Epithelial cell of proximal tubule (primary cell): ENCODE measurements around the gene B4GALT3. TPM values are rescaled to one million over a fixed set of nuclear protein-coding genes. Genes with fewer than 3 reads are reported as not detected.

Source experiments
- DNase-seq: peaks from one replicate; pipeline ENCODE4 v3.0.0-alpha.2; 2011; ENCODE audit warnings: low read depth
- H3K4me3 ChIP-seq: 2 replicates; pipeline ENCODE4 v1.5.1; 2011; ENCODE audit warnings: low read depth, mild to moderate bottlenecking, low read length
- total RNA-seq: library from RNA; depleted of rRNA; stranded (reverse); fragments of >200 nt; gene quantifications from 2 replicates; pipeline ENCODE4 v1.2.3, GENCODE V29; 2015
- TF ChIP-seq, protein P1 (sequence below): conservative IDR thresholded peaks from 2 replicates; pipeline ENCODE4 v1.5.1; 2012; ENCODE audit warnings: low read depth, mild to moderate bottlenecking, low read length

B4GALT3 gene
- total RNA-seq, 1 donor from 2014 or later = 46.2 TPM

- H3K4me3 ChIP-seq = peak within 1 kb of the TSS; percentile 95
- DNase-seq = peak; percentile 84
- TF ChIP-seq, protein P1, sequence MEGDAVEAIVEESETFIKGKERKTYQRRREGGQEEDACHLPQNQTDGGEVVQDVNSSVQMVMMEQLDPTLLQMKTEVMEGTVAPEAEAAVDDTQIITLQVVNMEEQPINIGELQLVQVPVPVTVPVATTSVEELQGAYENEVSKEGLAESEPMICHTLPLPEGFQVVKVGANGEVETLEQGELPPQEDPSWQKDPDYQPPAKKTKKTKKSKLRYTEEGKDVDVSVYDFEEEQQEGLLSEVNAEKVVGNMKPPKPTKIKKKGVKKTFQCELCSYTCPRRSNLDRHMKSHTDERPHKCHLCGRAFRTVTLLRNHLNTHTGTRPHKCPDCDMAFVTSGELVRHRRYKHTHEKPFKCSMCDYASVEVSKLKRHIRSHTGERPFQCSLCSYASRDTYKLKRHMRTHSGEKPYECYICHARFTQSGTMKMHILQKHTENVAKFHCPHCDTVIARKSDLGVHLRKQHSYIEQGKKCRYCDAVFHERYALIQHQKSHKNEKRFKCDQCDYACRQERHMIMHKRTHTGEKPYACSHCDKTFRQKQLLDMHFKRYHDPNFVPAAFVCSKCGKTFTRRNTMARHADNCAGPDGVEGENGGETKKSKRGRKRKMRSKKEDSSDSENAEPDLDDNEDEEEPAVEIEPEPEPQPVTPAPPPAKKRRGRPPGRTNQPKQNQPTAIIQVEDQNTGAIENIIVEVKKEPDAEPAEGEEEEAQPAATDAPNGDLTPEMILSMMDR = no peak
Measured at GRCh38 chr1:161132410-161133219, 44.7 kb downstream of the B4GALT3 start, which contains the start of gene DEDD. Gene DEDD (minus strand): TSS chr1:161132667. CDS start chr1:161124462, 8,205 bp downstream.

DNA sequence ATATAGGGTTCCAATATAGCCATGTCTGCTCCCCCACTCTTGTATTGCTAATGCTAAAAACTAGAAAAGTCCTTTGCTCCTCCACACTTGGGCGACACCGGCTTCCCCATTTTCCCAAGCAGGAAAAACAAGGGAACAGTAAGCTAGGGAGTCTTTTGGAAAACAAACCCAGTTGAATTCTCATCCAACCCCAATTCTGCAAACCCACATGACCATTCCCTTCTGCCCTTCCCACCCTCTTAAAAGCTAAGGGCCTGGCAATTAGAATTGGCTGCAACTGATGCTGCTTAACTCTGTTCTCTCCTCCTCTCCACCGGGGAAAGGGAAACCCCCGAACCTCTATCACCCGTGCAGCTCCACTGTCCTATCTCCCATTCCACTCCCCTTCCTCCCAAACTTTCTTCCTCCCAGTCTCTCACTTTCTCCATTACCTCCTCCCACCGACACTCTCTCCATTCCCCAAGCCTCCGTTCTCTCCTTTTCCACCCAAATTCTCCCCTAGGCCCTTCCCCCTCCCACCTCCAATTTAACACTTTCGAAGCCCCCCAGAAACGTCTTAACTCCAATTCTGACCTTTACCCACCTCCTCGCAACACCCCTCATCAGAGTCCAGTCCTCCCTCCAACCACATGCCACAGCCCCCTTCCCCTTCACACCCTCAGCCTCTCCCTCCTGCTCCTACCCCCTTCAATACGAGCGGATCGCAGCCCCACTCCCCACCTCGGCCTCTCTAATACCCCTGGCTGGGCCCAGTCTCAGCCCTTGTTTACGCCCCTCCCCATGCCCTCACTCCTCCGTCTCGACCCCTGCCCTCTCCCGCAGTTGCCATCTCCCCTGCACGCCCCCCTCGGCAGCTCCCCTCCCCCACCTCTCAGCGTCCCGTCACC, 45.5 kb downstream of the B4GALT3 start:
- DNase-seq = no peak
- H3K4me3 ChIP-seq = peak overlapping the region; percentile 95
- TF ChIP-seq, protein P1 = no peak

GRCh38 chr1:161130266-161130665, 47.0 kb downstream of the B4GALT3 start:
- TF ChIP-seq, protein P1 = no peak
- H3K4me3 ChIP-seq = no peak overlapping the region
- no peak for DNase-seq

DNA sequence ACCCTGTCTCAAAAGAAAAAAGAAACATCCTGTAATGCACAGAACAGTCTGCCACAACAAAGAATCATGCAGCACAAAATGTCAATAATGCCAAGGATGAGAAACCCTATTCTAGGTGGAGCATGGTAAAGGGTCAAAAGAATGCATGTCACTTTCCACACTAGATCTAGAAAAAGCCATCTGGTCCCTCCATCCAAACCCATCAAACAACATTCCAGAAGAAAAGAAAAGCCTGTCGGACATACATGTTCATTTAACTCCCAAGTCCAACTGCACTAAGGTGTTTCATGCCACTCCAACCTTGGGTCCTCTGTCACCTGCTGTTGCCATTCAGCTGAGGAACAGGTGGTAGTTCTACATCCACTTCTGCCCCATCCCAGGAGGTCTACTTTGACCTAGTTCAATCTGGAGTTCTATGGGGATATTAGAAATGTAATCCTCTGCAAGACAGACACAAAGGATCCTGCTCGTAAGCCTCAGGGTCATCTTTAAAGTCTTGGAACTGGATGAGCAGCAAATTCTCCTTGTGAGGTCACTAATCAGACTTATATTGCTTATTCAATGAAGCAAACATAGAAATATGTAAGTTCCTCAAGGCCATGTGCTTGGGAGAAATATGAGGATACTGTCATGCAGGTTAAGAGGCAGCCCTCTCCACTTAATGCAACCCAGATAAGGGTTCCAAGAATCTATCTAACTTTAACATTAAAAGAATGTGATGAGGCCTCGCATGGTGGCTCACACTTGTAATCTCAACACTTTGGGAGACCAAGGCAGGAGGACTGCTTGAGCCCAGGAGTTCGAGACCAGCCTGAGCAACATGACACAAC, 48.5 kb downstream of the B4GALT3 start:
- no peak for DNase-seq
- no peak overlapping the region for H3K4me3 ChIP-seq
- TF ChIP-seq, protein P1 = no peak

DNA sequence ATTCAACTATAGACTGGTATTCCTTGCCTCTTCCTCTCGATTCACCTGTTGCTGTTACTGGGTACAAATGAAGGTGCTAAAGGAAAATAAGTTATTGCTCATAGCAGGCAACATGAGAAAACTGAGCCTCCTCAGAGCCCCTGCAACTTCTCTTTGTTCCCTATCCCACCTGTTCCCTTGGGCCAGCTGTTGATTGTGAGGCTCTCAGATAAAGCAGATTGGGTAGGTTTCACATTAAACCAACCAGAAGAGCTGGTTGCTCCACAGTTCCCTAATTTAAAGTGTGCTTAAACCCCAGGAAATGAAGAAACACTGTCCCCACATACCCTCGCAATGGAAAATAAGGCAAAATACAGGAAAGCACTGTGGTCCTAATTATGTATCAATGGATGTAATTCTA, 49.7 kb downstream of the B4GALT3 start:
- no peak for DNase-seq
- TF ChIP-seq, protein P1 = no peak
- H3K4me3 ChIP-seq = no peak overlapping the region

DNA sequence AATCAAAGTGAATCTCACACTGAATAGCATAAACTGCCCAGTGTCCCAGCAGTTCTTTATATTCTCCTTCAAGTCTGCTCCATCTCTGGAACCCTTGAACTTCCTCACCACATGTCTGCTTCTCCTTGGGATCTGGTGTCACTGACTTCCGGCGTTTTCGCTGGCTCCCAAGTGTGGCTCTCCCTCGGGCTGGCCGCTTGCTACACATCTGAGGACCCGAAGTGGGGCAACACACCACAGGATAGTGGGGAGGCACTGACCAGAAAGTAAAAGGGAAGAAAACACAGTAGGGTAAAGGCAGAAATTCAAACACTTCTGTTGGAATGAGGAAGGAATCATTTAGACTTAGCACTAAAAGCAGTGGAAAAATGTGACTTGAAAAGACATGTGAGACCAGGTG, 54.3 kb downstream of the B4GALT3 start:
- no peak for DNase-seq
- TF ChIP-seq, protein P1 = no peak
- no peak overlapping the region for H3K4me3 ChIP-seq
